Activated B cell treated with CpG ODN at 0.5 μM for 24 hours (primary cell): ENCODE data around the gene MAST2. TPM values are rescaled to one million over a fixed set of nuclear protein-coding genes. Genes with fewer than 3 reads are reported as not detected.

Experiments
- ATAC-seq: fragments of 200-7000 bp; cut with Tn5 transposase; one replicate; pipeline ENCODE4 v1.10.0; 2021; ENCODE audit warnings: low read depth, mild to moderate bottlenecking, moderate library complexity
- CTCF ChIA-PET: fragments of 350-600 bp; sonication (Branson Sonifier 250); formaldehyde crosslinking; loops from one replicate; lab custom pipeline; 2021; ENCODE audit warnings: antibody characterized with exemption; lab: Charles Lee
- POLR2A ChIA-PET: fragments of 350-600 bp; sonication (Branson Sonifier 250); formaldehyde crosslinking; loops from one replicate; lab custom pipeline; 2021; ENCODE audit warnings: antibody characterized with exemption; lab: Charles Lee
- DNase-seq: peaks from one replicate; pipeline ENCODE4 v3.0.0; 2022
- H3K27ac Mint-ChIP-seq: one replicate; pipeline ENCODE4 v1.8.0; 2020; ENCODE audit warnings: mixed read lengths
- H3K27me3 Mint-ChIP-seq: one replicate; pipeline ENCODE4 v1.8.0; 2021; ENCODE audit warnings: mixed read lengths
- H3K36me3 Mint-ChIP-seq: one replicate; pipeline ENCODE4 v1.8.0; 2021; ENCODE audit warnings: low read depth, mixed read lengths
- H3K4me1 Mint-ChIP-seq: one replicate; pipeline ENCODE4 v1.8.0; 2021; ENCODE audit warnings: mixed read lengths
- H3K4me3 Mint-ChIP-seq: one replicate; pipeline ENCODE4 v1.8.0; 2020; ENCODE audit warnings: mild to moderate bottlenecking, mixed read lengths
- H3K9me3 Mint-ChIP-seq: one replicate; pipeline ENCODE4 v1.8.0; 2020; ENCODE audit warnings: mixed read lengths
- CTCF ChIP-seq: fragments of 200-600 bp; IDR thresholded peaks from one replicate; pipeline ENCODE4 v1.8.0; 2022; ENCODE audit warnings: antibody characterized with exemption, mild to moderate bottlenecking
- intact Hi-C: fragments of 100-400 bp; cut with micrococcal nuclease; formaldehyde crosslinking; loops from one replicate; pipeline ENCODE4 v1.15.1; 2024
- total RNA-seq: library from RNA; stranded (reverse); gene quantifications from 2 replicates; pipeline ENCODE4 v1.2.3, GENCODE V29; 2022

MAST2 gene
- total RNA-seq, 1 donor from 2014 or later = 20.9 TPM

GRCh38 chr1:45789601-45790000 is 13.8 kb upstream of the MAST2 start:
- ATAC-seq (no peak), DNase-seq (no peak)
- ChIA-PET CTCF (no interaction called here), POLR2A (interaction anchor here (0.6 kb wide), 1 partner anchor 791 kb away, joined by 3 read pairs; no protein-coding TSS in a partner anchor)
- peaks cover 10% of the 10 kb centered on the region for H3K27me3 Mint-ChIP-seq
- peaks cover 15% of the 10 kb centered on the region for H3K4me1 Mint-ChIP-seq
- H3K27ac Mint-ChIP-seq = no peak overlapping the region
- intact Hi-C loops = no loop called here
- H3K36me3 Mint-ChIP-seq = no peaks in the 10 kb centered on the region
- H3K4me3 Mint-ChIP-seq = no peak overlapping the region
- TF ChIP-seq CTCF = no peak
- H3K9me3 Mint-ChIP-seq = no peaks in the 10 kb centered on the region

- no peak overlapping the region for H3K27ac Mint-ChIP-seq
- intact Hi-C loops = no loop called here
These were observed 10.7 kb upstream of the MAST2 start for GRCh38 chr1:45792744-45793143.

GRCh38 chr1:45793942-45794604 is 9.3 kb upstream of the MAST2 start:
- H3K4me3 Mint-ChIP-seq = no peak overlapping the region
- POLR2A ChIA-PET = no interaction called here
- CTCF ChIA-PET = interaction anchor here (1.0 kb wide), 1 partner anchor 18 kb away, joined by 4 read pairs; no protein-coding TSS in a partner anchor
- TF ChIP-seq CTCF = no peak
- H3K27me3 Mint-ChIP-seq = peaks cover 10% of the 10 kb centered on the region
- no peaks in the 10 kb centered on the region for H3K9me3 Mint-ChIP-seq
- intact Hi-C loops = no loop called here
- ATAC-seq (no peak), DNase-seq (no peak)
- H3K27ac Mint-ChIP-seq = no peak overlapping the region
- H3K4me1 Mint-ChIP-seq = peaks cover 2% of the 10 kb centered on the region
- H3K36me3 Mint-ChIP-seq = no peaks in the 10 kb centered on the region

More at GRCh38 chr1:45792744-45793143, 10.7 kb upstream of the MAST2 start:
- DNase-seq = no peak
- peaks cover 7% of the 10 kb centered on the region for H3K4me1 Mint-ChIP-seq
- no peak overlapping the region for H3K4me3 Mint-ChIP-seq
- ChIA-PET CTCF (no interaction called here), POLR2A (no interaction called here)
- no peaks in the 10 kb centered on the region for H3K36me3 Mint-ChIP-seq
- peaks cover 10% of the 10 kb centered on the region for H3K27me3 Mint-ChIP-seq
- H3K9me3 Mint-ChIP-seq = no peaks in the 10 kb centered on the region
- no peak for ATAC-seq
- no peak for TF ChIP-seq CTCF

- H3K27ac Mint-ChIP-seq = no peak overlapping the region
- ChIA-PET CTCF (no interaction called here), POLR2A (no interaction called here)
- H3K4me3 Mint-ChIP-seq = no peak overlapping the region
- no peak for ATAC-seq
- DNase-seq = no peak
- no peaks in the 10 kb centered on the region for H3K36me3 Mint-ChIP-seq
- H3K9me3 Mint-ChIP-seq = no peaks in the 10 kb centered on the region
- intact Hi-C loops = no loop called here
- H3K27me3 Mint-ChIP-seq = peaks cover 10% of the 10 kb centered on the region
- TF ChIP-seq CTCF = no peak
- peaks cover 2% of the 10 kb centered on the region for H3K4me1 Mint-ChIP-seq
These were observed 7.0 kb upstream of the MAST2 start for GRCh38 chr1:45796381-45796780.

- DNase-seq = no peak
- POLR2A ChIA-PET = no interaction called here
- no peak for TF ChIP-seq CTCF
- Mint-ChIP-seq H3K9me3 (no peaks in the 10 kb centered on the region), H3K27me3 (peaks cover 10% of the 10 kb centered on the region), H3K4me1 (peaks cover 2% of the 10 kb centered on the region), H3K36me3 (no peaks in the 10 kb centered on the region), H3K27ac (no peak overlapping the region), H3K4me3 (no peak overlapping the region)
- ATAC-seq = no peak
- CTCF ChIA-PET = no interaction called here
- intact Hi-C loops = no loop called here
These were observed 6.5 kb upstream of the MAST2 start for GRCh38 chr1:45796946-45797345.
